Activated T-helper 17 cell treated with anti-CD3 and anti-CD28 coated beads, Interleukin-2, amount 50 U/mL, for 72 hours (primary cell): Measurements from ENCODE around the gene TCP11L2. TPM values are rescaled to one million over a fixed set of nuclear protein-coding genes. Genes with fewer than 3 reads are reported as not detected.
"Not testable (repeated sequence)": the region's sequence is repeated elsewhere in the genome, so short reads cannot be mapped to it uniquely, and the experiment has no call there.

Experiments
- ATAC-seq: fragments of 150-1000 bp; cut with Tn5 transposase; replicated peaks from 2 replicates; pipeline ENCODE4 v1.10.0; 2021; ENCODE audit warnings: mild to moderate bottlenecking, moderate library complexity
- H3K27ac Mint-ChIP-seq: one replicate; pipeline ENCODE4 v1.8.0; 2022; ENCODE audit warnings: mixed read lengths
- H3K27me3 Mint-ChIP-seq: one replicate; pipeline ENCODE4 v1.8.0; 2022; ENCODE audit warnings: mixed read lengths
- H3K36me3 Mint-ChIP-seq: one replicate; pipeline ENCODE4 v1.8.0; 2022; ENCODE audit warnings: low read depth, mild to moderate bottlenecking, mixed read lengths
- H3K4me1 Mint-ChIP-seq: one replicate; pipeline ENCODE4 v1.8.0; 2022; ENCODE audit warnings: mixed read lengths
- H3K4me3 Mint-ChIP-seq: one replicate; pipeline ENCODE4 v1.8.0; 2022; ENCODE audit warnings: mild to moderate bottlenecking, mixed read lengths
- H3K9me3 Mint-ChIP-seq: one replicate; pipeline ENCODE4 v1.8.0; 2022; ENCODE audit warnings: mixed read lengths
- total RNA-seq, 2 donors: library from RNA; stranded (reverse); gene quantifications; one replicate each; pipeline ENCODE4 v1.2.3, GENCODE V29; 2022

The TCP11L2 gene
- total RNA-seq, 2 donors from 2014 or later: 9.6 to 22.4 TPM

DNA sequence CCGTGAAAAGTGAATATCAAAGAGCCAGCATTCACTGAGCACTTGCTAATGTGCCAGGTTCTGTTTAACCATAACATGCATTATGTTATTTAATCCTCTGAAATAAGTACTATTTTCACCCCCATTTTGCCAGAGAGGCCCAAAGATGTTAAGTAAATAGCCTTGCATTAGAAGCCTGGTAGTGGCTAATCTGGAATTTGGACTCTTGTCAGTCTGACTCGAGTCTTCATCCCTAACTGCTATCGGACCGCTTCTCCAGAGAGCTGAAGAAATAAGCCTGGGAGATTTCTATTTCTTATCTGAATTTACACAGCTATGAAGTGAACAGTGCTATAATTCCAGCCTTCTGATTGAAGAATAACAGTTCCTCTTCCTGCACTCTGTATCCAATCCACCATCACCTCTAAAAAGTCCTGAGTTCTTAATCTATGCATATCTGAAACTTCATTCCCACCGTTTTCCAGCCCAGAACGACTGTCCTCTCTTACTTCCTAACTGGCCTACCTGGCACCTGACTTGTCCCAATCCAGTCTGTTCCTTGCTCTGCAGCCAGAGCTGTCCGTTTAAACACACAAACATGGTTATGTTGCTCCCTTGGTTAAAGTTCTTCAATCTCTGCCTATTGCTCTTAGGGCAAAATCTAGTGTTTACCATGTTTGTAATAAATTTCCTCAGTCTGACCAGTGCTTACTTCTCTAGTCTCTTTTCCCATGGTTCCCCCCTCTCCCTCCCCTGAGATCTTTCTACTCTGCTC is 57.3 kb downstream of the TCP11L2 start:
- Mint-ChIP-seq H3K36me3 (peaks cover 11% of the 10 kb centered on the region), H3K9me3 (no peaks in the 10 kb centered on the region), H3K27ac (no peak overlapping the region), H3K27me3 (no peaks in the 10 kb centered on the region), H3K4me3 (no peak overlapping the region), H3K4me1 (peaks cover 13% of the 10 kb centered on the region)
- ATAC-seq: no peak

- Mint-ChIP-seq H3K9me3 (no peaks in the 10 kb centered on the region), H3K27ac (no peak overlapping the region), H3K27me3 (no peaks in the 10 kb centered on the region), H3K4me1 (peaks cover 13% of the 10 kb centered on the region), H3K36me3 (peaks cover 17% of the 10 kb centered on the region), H3K4me3 (no peak overlapping the region)
- ATAC-seq: no peak
These were observed 58.0 kb downstream of the TCP11L2 start for GRCh38 chr12:106360400-106360994.

DNA sequence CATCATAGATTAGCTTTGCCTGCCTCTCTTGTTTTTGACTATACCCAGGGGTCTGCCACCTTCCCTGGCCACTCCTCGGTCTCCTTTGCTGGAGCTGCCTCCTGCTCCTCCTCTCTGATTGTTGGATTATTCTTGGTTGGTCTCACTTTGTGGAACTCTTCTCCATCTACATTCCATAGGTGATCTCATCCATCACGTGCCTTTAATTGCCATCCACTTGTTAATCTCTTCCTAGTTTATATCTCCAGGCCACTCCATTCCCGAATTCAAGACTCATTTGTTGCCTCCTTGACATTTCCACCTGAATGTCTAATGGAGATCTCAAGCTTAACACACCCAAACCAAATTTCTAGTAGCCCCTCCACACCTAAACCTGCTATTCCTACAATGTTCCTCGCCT is 60.4 kb downstream of the TCP11L2 start:
- Mint-ChIP-seq H3K36me3 (peaks cover 30% of the 10 kb centered on the region), H3K4me3 (no peak overlapping the region), H3K4me1 (peaks cover 7% of the 10 kb centered on the region), H3K9me3 (no peaks in the 10 kb centered on the region), H3K27ac (no peak overlapping the region), H3K27me3 (no peaks in the 10 kb centered on the region)
- no peak for ATAC-seq

DNA sequence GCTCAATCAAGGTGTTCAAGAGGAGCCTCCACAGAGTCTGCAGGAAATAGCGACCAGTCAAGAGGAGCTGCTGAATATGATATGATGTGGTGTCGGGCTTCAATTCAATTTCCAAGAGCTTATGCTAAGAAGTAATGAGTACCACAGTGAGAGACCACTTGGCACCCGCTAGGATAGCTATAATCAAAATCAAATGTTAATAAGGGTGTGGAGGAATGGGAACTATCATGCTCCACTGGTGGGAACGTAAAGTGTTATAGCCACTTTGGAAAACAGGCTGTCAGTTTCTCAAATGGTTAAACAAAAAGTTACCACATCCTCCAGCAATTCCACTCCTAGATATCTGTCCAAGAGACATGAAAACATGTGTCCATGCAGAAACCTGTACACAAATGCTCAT is 61.7 kb downstream of the TCP11L2 start:
- Mint-ChIP-seq H3K4me3 (no peak overlapping the region), H3K9me3 (no peaks in the 10 kb centered on the region), H3K27ac (no peak overlapping the region), H3K4me1 (no peaks in the 10 kb centered on the region), H3K27me3 (no peaks in the 10 kb centered on the region), H3K36me3 (peaks cover 37% of the 10 kb centered on the region)
- no peak for ATAC-seq

DNA sequence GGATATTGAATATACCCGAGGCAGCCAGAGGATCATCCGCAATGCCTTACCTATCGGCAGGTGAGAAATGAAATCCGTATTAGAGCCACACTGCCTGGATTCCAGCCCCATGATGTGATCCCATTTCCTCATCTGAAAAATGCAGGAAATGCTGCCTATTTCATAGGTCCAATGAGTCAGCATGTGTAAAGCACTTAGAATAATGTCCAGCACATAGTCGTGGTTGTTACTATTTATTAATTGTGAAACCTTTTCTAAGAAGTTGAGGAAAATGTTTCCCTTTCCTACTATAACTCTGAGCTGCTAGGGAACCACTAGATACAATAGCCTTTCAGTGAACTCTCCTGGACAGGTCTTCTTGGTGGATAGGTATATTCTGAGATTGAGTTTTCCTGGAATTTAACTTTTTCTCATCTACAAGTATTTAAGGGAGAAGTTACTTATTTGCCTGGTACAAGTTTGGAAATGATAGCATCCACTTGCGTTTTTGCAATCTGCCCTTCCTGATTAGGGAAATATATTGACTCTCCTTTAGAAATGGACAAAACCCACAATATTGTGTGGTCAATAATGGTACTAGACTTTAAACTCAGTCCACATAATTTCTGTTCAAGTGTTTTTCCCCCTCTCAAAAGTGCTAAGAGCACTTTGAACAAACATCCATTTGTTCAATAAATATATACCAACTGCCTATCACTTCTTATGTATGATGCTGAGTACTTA is 67.3 kb downstream of the TCP11L2 start:
- peaks cover 81% of the 10 kb centered on the region for H3K36me3 Mint-ChIP-seq
- ATAC-seq: no peak
- no peaks in the 10 kb centered on the region for H3K9me3 Mint-ChIP-seq
- no peaks in the 10 kb centered on the region for H3K27me3 Mint-ChIP-seq
- no peaks in the 10 kb centered on the region for H3K4me1 Mint-ChIP-seq
- H3K4me3 Mint-ChIP-seq: no peak overlapping the region
- H3K27ac Mint-ChIP-seq: no peak overlapping the region

DNA sequence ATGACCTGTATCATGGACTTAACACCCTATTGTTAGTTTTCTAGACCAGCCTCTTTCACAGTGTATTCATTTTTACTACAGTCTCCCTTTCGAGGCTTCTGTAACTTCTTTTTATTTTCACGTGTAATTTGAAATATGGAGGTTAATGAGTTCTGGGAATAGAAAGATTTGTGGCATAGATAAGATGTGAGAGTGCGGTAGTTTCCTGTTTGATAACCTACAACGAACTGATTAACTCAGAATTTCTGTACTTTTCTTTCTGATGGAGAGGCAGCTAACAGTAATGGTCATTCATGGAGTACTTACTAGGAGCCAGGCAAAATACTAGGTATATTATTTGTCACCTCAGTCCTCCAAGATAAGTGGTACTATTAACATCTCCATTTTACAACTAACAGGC is 76.3 kb downstream of the TCP11L2 start:
- Mint-ChIP-seq H3K9me3 (no peaks in the 10 kb centered on the region), H3K27ac (peak overlapping the region; percentile 3), H3K4me1 (peaks cover 7% of the 10 kb centered on the region), H3K27me3 (no peaks in the 10 kb centered on the region), H3K4me3 (peak overlapping the region; percentile 2), H3K36me3 (peaks cover 87% of the 10 kb centered on the region)
- no peak for ATAC-seq

GRCh38 chr12:106380954-106381353 is 78.4 kb downstream of the TCP11L2 start:
- H3K27me3 Mint-ChIP-seq: no peaks in the 10 kb centered on the region

GRCh38 chr12:106381866-106382265 is 79.3 kb downstream of the TCP11L2 start:
- peaks cover 74% of the 10 kb centered on the region for H3K36me3 Mint-ChIP-seq
- not testable (repeated sequence) for H3K27me3 Mint-ChIP-seq, ATAC-seq, H3K4me1 Mint-ChIP-seq, H3K9me3 Mint-ChIP-seq, H3K4me3 Mint-ChIP-seq, H3K27ac Mint-ChIP-seq

More at GRCh38 chr12:106380954-106381353, 78.4 kb downstream of the TCP11L2 start:
- H3K27ac Mint-ChIP-seq: no peak overlapping the region
- H3K4me1 Mint-ChIP-seq: peaks cover 7% of the 10 kb centered on the region
- no peaks in the 10 kb centered on the region for H3K9me3 Mint-ChIP-seq
- ATAC-seq: no peak
- no peak overlapping the region for H3K4me3 Mint-ChIP-seq
- H3K36me3 Mint-ChIP-seq: peaks cover 83% of the 10 kb centered on the region

DNA sequence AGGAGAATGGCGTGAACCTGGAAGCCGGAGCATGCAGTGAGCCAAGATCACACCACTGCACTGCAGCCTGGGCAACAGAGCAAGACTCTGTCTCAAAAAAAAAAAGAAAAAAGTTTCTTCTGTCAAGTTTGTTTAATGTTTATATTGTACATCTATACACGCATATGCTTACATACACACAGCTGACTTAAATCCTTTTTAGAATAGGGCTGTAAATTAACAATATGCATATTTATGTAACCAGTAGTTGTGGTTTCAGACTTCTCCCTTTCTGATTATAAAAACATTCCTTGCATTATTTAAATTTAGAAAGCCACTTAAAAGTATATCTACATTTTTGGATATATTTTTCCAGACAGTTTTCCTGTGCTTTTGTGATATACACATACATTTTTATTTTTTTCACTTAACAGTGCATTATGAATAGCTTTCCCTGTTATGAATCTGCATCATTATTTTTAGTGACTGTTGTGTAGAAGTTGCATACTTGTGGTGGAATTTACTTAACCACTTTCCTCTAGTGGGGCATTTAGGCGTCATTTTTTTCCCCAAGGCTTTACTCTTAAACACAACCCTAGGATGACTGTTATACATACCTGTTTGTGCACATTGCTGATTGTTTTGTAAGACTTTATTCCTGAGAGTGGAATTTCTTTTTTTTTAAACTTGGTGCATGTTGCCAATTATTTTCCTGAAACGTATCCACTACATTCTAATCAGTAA is 84.4 kb downstream of the TCP11L2 start:
- Mint-ChIP-seq H3K4me3 (no peak overlapping the region), H3K4me1 (no peaks in the 10 kb centered on the region)

GRCh38 chr12:106387848-106388377 is 85.4 kb downstream of the TCP11L2 start:
- H3K4me1 Mint-ChIP-seq: no peaks in the 10 kb centered on the region
- H3K4me3 Mint-ChIP-seq: no peak overlapping the region
- no peak overlapping the region for H3K27ac Mint-ChIP-seq
- ATAC-seq: no peak
- no peaks in the 10 kb centered on the region for H3K27me3 Mint-ChIP-seq
- no peaks in the 10 kb centered on the region for H3K9me3 Mint-ChIP-seq
- peaks cover 31% of the 10 kb centered on the region for H3K36me3 Mint-ChIP-seq

More for the DNA sequence above, 84.4 kb downstream of the TCP11L2 start:
- Mint-ChIP-seq H3K36me3 (peaks cover 32% of the 10 kb centered on the region), H3K27me3 (no peaks in the 10 kb centered on the region), H3K9me3 (no peaks in the 10 kb centered on the region), H3K27ac (no peak overlapping the region)
- no peak for ATAC-seq

DNA sequence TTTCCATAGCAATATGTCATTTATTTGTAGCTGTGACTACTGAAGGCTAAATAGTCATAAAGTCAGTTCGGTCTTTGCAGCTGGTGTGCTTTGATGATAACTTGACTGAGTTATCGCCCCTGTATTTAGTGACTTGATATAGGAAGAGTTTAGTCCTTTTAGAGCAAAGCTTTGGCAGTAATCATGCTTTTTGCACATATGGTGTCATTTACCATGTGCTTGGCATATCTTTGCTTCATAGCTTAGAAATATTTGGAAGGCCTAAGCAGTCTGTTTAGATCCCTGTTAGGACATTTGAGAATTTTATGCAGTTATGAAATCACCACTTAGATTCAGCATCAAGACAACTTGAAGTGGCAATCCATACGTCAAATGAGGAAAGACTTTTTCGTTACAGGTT is 86.6 kb downstream of the TCP11L2 start:
- Mint-ChIP-seq H3K36me3 (peaks cover 31% of the 10 kb centered on the region), H3K4me3 (no peak overlapping the region), H3K4me1 (no peaks in the 10 kb centered on the region), H3K9me3 (no peaks in the 10 kb centered on the region), H3K27ac (no peak overlapping the region), H3K27me3 (no peaks in the 10 kb centered on the region)
- no peak for ATAC-seq

- H3K4me3 Mint-ChIP-seq: no peak overlapping the region
- H3K9me3 Mint-ChIP-seq: no peaks in the 10 kb centered on the region
These were observed 90.2 kb downstream of the TCP11L2 start for GRCh38 chr12:106392759-106393158.

More at GRCh38 chr12:106392759-106393158, 90.2 kb downstream of the TCP11L2 start:
- Mint-ChIP-seq H3K4me1 (no peaks in the 10 kb centered on the region), H3K27ac (no peak overlapping the region), H3K27me3 (no peaks in the 10 kb centered on the region), H3K36me3 (peaks cover 52% of the 10 kb centered on the region)
- ATAC-seq: no peak
